Measurements from ENCODE around the gene CPTP.
"Not testable (repeated sequence)": the region's sequence is repeated elsewhere in the genome, so short reads cannot be mapped to it uniquely, and the experiment has no call there.

CPTP gene

DNA sequence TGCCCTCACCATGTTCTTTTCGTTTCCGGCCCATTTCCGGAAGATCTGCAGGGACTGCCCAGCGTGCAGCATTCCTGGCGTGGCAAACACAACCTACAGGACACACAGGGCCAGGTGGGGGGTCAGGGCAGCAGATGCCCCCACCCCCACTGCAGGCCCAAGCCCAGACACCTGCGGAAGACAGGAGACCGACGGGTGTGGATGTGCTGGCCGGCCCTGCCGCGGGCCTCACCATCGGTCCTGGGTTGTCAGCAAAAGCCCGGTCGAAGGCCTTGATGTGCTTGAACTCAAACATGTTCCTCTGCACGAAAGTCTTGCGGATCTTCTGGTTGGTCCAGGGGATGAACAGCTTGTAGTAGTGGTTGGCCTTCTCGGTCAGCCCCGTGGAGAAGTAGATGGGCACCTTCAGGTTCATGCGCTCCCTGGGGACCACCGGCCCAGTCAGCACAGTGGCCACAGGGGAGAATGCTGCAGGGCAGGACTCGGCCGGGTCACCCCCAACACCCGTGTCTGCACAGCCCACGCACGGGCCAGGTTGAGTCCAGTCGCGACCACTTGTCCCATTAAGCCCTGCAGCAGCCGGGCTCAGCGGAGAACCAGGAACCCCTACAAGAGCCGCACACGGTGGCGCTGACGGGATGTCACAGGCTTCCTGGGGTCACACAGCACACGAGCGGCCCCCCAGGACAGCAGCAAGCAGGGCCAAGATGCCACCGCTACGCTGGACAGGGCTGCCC, 10.9 kb upstream of the CPTP start:
- H3K9ac ChIP-seq (ENCODE audit: low read depth in 1 of 2, low read length in 2 of 2): no peak overlapping the region
- H3K27ac ChIP-seq (ENCODE audit: low read depth in 2 of 2, low read length in 2 of 2): no peak overlapping the region
- H3K4me1 ChIP-seq (ENCODE audit: control insufficient read depth in 2 of 2, insufficient read depth in 2 of 2, low read length in 2 of 2): peaks cover 6 to 15% of the 10 kb centered on the region in 2 donors
- H3K4me3 ChIP-seq (ENCODE audit: low read length in 2 of 2): no peak overlapping the region
- no peaks in the 10 kb centered on the region for H3K9me3 ChIP-seq (ENCODE audit: control insufficient read depth in 2 of 2, low read length in 2 of 2)
- peaks cover 36 to 47% of the 10 kb centered on the region in 2 donors for H3K36me3 ChIP-seq (ENCODE audit: control insufficient read depth in 2 of 2, insufficient read depth in 2 of 2, low read length in 2 of 2)
- H3K27me3 ChIP-seq (ENCODE audit: control insufficient read depth in 2 of 2, insufficient read depth in 2 of 2, low read length in 2 of 2): no peaks in the 10 kb centered on the region

- Histone ChIP-seq H3K4me3 (ENCODE audit: low read length in 2 of 2) (no peak overlapping the region), H3K36me3 (ENCODE audit: control insufficient read depth in 2 of 2, insufficient read depth in 2 of 2, low read length in 2 of 2) (peaks cover 36 to 51% of the 10 kb centered on the region in 2 donors), H3K27me3 (ENCODE audit: control insufficient read depth in 2 of 2, insufficient read depth in 2 of 2, low read length in 2 of 2) (no peaks in the 10 kb centered on the region), H3K27ac (ENCODE audit: low read depth in 2 of 2, low read length in 2 of 2) (no peak overlapping the region), H3K9me3 (ENCODE audit: control insufficient read depth in 2 of 2, low read length in 2 of 2) (no peaks in the 10 kb centered on the region), H3K9ac (ENCODE audit: low read depth in 1 of 2, low read length in 2 of 2) (no peak overlapping the region), H3K4me1 (ENCODE audit: control insufficient read depth in 2 of 2, insufficient read depth in 2 of 2, low read length in 2 of 2) (peaks cover 6 to 11% of the 10 kb centered on the region in 2 donors)
These were observed 10.4 kb upstream of the CPTP start for GRCh38 chr1:1314237-1314586.

- peaks cover 38 to 56% of the 10 kb centered on the region in 2 donors for H3K36me3 ChIP-seq (ENCODE audit: control insufficient read depth in 2 of 2, insufficient read depth in 2 of 2, low read length in 2 of 2)
- peaks cover 0 to 5% of the 10 kb centered on the region in 2 donors for H3K4me1 ChIP-seq (ENCODE audit: control insufficient read depth in 2 of 2, insufficient read depth in 2 of 2, low read length in 2 of 2)
- H3K27ac ChIP-seq (ENCODE audit: low read depth in 2 of 2, low read length in 2 of 2): no peak overlapping the region
These were observed 9.8 kb upstream of the CPTP start for GRCh38 chr1:1314678-1315335.

DNA sequence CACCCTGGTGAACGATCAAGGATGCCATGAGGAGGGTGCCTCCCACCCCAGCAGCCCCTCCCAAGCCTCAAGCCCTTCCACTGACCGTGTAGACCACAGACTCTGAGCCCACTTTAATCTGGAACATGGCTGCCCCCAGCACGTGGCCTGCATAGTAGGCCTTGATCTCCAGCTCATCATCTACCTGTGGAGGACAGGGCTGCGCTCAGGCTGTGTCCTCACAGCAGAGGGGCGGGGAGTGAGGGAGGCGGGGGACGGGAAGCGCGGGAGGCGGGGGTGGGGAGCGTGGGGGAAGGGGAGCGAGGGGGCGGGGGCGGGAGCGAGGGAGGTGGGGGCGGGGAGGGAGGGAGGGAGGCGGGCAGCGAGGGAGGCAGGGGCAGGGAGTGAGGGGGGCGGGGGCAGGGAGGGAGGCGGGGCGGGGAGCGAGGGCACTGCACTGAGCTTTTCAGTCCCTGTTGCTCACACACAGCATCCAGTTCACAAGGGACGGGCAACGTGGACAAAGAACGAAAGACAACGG, 9.1 kb upstream of the CPTP start:
- no peak overlapping the region for H3K27ac ChIP-seq (ENCODE audit: low read depth in 2 of 2, low read length in 2 of 2)
- no peaks in the 10 kb centered on the region for H3K9me3 ChIP-seq (ENCODE audit: control insufficient read depth in 2 of 2, low read length in 2 of 2)
- H3K4me1 ChIP-seq (ENCODE audit: control insufficient read depth in 2 of 2, insufficient read depth in 2 of 2, low read length in 2 of 2): peaks cover 0 to 5% of the 10 kb centered on the region in 2 donors
- no peak overlapping the region for H3K9ac ChIP-seq (ENCODE audit: low read depth in 1 of 2, low read length in 2 of 2)
- no peaks in the 10 kb centered on the region for H3K27me3 ChIP-seq (ENCODE audit: control insufficient read depth in 2 of 2, insufficient read depth in 2 of 2, low read length in 2 of 2)
- no peak overlapping the region for H3K4me3 ChIP-seq (ENCODE audit: low read length in 2 of 2)
- peaks cover 36 to 57% of the 10 kb centered on the region in 2 donors for H3K36me3 ChIP-seq (ENCODE audit: control insufficient read depth in 2 of 2, insufficient read depth in 2 of 2, low read length in 2 of 2)

More at GRCh38 chr1:1314678-1315335, 9.8 kb upstream of the CPTP start:
- H3K27me3 ChIP-seq (ENCODE audit: control insufficient read depth in 2 of 2, insufficient read depth in 2 of 2, low read length in 2 of 2): no peaks in the 10 kb centered on the region
- no peak overlapping the region for H3K9ac ChIP-seq (ENCODE audit: low read depth in 1 of 2, low read length in 2 of 2)
- H3K9me3 ChIP-seq (ENCODE audit: control insufficient read depth in 2 of 2, low read length in 2 of 2): no peaks in the 10 kb centered on the region
- no peak overlapping the region for H3K4me3 ChIP-seq (ENCODE audit: low read length in 2 of 2)

GRCh38 chr1:1316199-1316598, 8.4 kb upstream of the CPTP start:
- peaks cover 34 to 53% of the 10 kb centered on the region in 2 donors for H3K36me3 ChIP-seq (ENCODE audit: control insufficient read depth in 2 of 2, insufficient read depth in 2 of 2, low read length in 2 of 2)
- not testable (repeated sequence) for H3K27me3 ChIP-seq (ENCODE audit: control insufficient read depth in 2 of 2, insufficient read depth in 2 of 2, low read length in 2 of 2); H3K4me1 ChIP-seq (ENCODE audit: control insufficient read depth in 2 of 2, insufficient read depth in 2 of 2, low read length in 2 of 2); H3K9me3 ChIP-seq (ENCODE audit: control insufficient read depth in 2 of 2, low read length in 2 of 2); H3K9ac ChIP-seq (ENCODE audit: low read depth in 1 of 2, low read length in 2 of 2); H3K4me3 ChIP-seq (ENCODE audit: low read length in 2 of 2); H3K27ac ChIP-seq (ENCODE audit: low read depth in 2 of 2, low read length in 2 of 2)

DNA sequence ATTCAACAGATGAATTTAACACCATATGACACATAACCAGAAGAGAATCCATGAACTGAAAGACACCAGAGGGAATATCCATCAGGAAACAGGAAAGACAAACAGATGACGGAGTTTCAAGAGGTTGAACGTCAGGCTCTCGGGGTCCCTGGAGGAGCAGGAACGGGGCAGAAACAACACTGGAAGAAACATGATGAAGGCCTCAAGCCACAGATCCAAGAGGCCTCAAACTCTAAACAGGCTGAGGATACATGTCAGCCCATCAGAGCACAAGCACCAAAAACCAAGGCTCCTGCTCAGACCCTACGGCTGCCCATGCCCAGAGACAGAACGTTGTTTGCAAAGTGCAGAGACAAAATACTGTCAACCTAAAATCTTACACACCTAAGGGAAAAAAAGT, 7.2 kb upstream of the CPTP start:
- Histone ChIP-seq H3K27ac (ENCODE audit: low read depth in 2 of 2, low read length in 2 of 2) (no peak overlapping the region), H3K36me3 (ENCODE audit: control insufficient read depth in 2 of 2, insufficient read depth in 2 of 2, low read length in 2 of 2) (peaks cover 29 to 44% of the 10 kb centered on the region in 2 donors), H3K4me3 (ENCODE audit: low read length in 2 of 2) (no peak overlapping the region), H3K9ac (ENCODE audit: low read depth in 1 of 2, low read length in 2 of 2) (no peak overlapping the region), H3K9me3 (ENCODE audit: control insufficient read depth in 2 of 2, low read length in 2 of 2) (no peaks in the 10 kb centered on the region), H3K27me3 (ENCODE audit: control insufficient read depth in 2 of 2, insufficient read depth in 2 of 2, low read length in 2 of 2) (no peaks in the 10 kb centered on the region), H3K4me1 (ENCODE audit: control insufficient read depth in 2 of 2, insufficient read depth in 2 of 2, low read length in 2 of 2) (peaks cover 2 to 5% of the 10 kb centered on the region in 2 donors)

DNA sequence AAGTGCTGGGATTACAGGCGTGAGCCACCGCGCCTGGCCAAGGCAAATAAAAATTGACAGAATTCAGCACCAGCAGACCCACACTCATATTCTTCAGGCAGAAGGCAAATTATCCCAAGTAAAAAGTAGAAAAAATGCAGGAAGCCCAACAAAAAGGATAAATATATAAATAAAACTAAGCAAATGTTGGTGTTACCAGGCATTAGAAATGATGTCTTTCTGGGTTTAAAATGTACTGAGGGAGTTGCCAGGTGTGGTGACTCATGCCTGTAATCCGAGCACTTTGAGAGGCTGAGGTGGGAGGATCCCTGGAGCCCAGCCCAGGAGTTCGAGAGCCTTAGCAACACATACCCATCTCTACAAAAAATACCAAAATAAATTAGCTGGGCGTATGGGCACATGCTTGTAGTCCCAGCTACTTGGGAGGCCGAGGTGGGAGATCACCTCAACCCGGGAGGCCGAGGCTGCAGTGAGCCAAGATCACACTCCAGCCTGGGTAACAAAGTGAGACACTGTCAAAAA, 6.4 kb upstream of the CPTP start:
- no peak overlapping the region for H3K9ac ChIP-seq (ENCODE audit: low read depth in 1 of 2, low read length in 2 of 2)
- no peak overlapping the region for H3K4me3 ChIP-seq (ENCODE audit: low read length in 2 of 2)
- H3K9me3 ChIP-seq (ENCODE audit: control insufficient read depth in 2 of 2, low read length in 2 of 2): no peaks in the 10 kb centered on the region
- no peaks in the 10 kb centered on the region for H3K27me3 ChIP-seq (ENCODE audit: control insufficient read depth in 2 of 2, insufficient read depth in 2 of 2, low read length in 2 of 2)
- H3K4me1 ChIP-seq (ENCODE audit: control insufficient read depth in 2 of 2, insufficient read depth in 2 of 2, low read length in 2 of 2): peaks cover 2 to 11% of the 10 kb centered on the region in 2 donors
- H3K36me3 ChIP-seq (ENCODE audit: control insufficient read depth in 2 of 2, insufficient read depth in 2 of 2, low read length in 2 of 2): peaks cover 22 to 38% of the 10 kb centered on the region in 2 donors
- H3K27ac ChIP-seq (ENCODE audit: low read depth in 2 of 2, low read length in 2 of 2): no peak overlapping the region

- no peaks in the 10 kb centered on the region for H3K27me3 ChIP-seq (ENCODE audit: control insufficient read depth in 2 of 2, insufficient read depth in 2 of 2, low read length in 2 of 2)
- H3K4me3 ChIP-seq (ENCODE audit: low read length in 2 of 2): no peak overlapping the region
- peaks cover 14 to 30% of the 10 kb centered on the region in 2 donors for H3K36me3 ChIP-seq (ENCODE audit: control insufficient read depth in 2 of 2, insufficient read depth in 2 of 2, low read length in 2 of 2)
- no peaks in the 10 kb centered on the region for H3K9me3 ChIP-seq (ENCODE audit: control insufficient read depth in 2 of 2, low read length in 2 of 2)
- H3K4me1 ChIP-seq (ENCODE audit: control insufficient read depth in 2 of 2, insufficient read depth in 2 of 2, low read length in 2 of 2): peaks cover 5 to 16% of the 10 kb centered on the region in 2 donors
- no peak overlapping the region for H3K9ac ChIP-seq (ENCODE audit: low read depth in 1 of 2, low read length in 2 of 2)
- no peak overlapping the region for H3K27ac ChIP-seq (ENCODE audit: low read depth in 2 of 2, low read length in 2 of 2)
These were observed 5.6 kb upstream of the CPTP start for GRCh38 chr1:1318777-1319645.

DNA sequence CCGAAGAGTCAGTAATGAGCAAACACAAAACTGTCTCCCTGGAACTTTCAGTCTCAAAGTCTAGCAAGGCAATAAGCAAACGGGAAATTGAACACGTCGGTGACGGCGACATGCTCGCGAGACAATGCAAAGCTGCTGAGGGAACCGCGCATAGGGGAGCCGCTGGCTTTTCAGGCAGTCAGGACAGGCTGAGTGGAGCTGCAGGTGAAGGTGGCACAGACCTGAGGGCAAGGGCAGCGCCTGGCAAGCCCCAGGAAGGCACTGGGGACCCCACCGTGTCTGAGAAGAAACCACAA, 5.0 kb upstream of the CPTP start:
- no peak overlapping the region for H3K27ac ChIP-seq (ENCODE audit: low read depth in 2 of 2, low read length in 2 of 2)
- H3K36me3 ChIP-seq (ENCODE audit: control insufficient read depth in 2 of 2, insufficient read depth in 2 of 2, low read length in 2 of 2): peaks cover 8 to 24% of the 10 kb centered on the region in 2 donors

More for the DNA sequence above, 5.0 kb upstream of the CPTP start:
- Histone ChIP-seq H3K9me3 (ENCODE audit: control insufficient read depth in 2 of 2, low read length in 2 of 2) (no peaks in the 10 kb centered on the region), H3K27me3 (ENCODE audit: control insufficient read depth in 2 of 2, insufficient read depth in 2 of 2, low read length in 2 of 2) (no peaks in the 10 kb centered on the region), H3K4me3 (ENCODE audit: low read length in 2 of 2) (no peak overlapping the region), H3K9ac (ENCODE audit: low read depth in 1 of 2, low read length in 2 of 2) (no peak overlapping the region), H3K4me1 (ENCODE audit: control insufficient read depth in 2 of 2, insufficient read depth in 2 of 2, low read length in 2 of 2) (peaks cover 5 to 16% of the 10 kb centered on the region in 2 donors)

Data from mucosa of rectum (tissue), 2 donors.